HCT116 (cell line): ENCODE results near the gene RPL27. TPM values are rescaled to one million over a fixed set of nuclear protein-coding genes. Genes with fewer than 3 reads are reported as not detected.

ENCODE experiments used
- ATAC-seq: fragments of 200-7000 bp; cut with Tn5 transposase; 2 replicates; pipeline ENCODE4 v1.9.1; 2020; ENCODE audit warnings: mild to moderate bottlenecking, moderate library complexity
- BruUV-seq: library from RNA; stranded (reverse); fragments of 400-500 nt; replicated peaks from 2 replicates; lab custom pipeline; 2021; lab: Mats Ljungman, UMichigan
- CTCF ChIA-PET: fragments of 300-600 bp; sonication (Branson Sonifier 250); formaldehyde crosslinking; loops from one replicate; lab custom pipeline; 2021; ENCODE audit warnings: antibody characterized with exemption; lab: Charles Lee
- POLR2A ChIA-PET: fragments of 300-600, 350-600 bp; sonication (Branson Sonifier 250); formaldehyde crosslinking; loops from one replicate; lab custom pipeline; 2021; ENCODE audit warnings: antibody characterized with exemption; lab: Charles Lee
- RAD21 ChIA-PET, 2 experiments: fragments of 300-600 bp; sonication (Branson Sonifier 250); formaldehyde crosslinking; loops; one replicate each; lab custom pipeline; 2023; ENCODE audit warnings: low total read pairs in 2 of 2; ENCODE audit not compliant: uncharacterized antibody in 2 of 2, unreplicated experiment in 2 of 2, low non-redundant PET in 1 of 2; lab: Charles Lee
- DNase-seq: peaks from one replicate; pipeline ENCODE4 v3.0.0-alpha.2; 2010; ENCODE audit warnings: low read depth, low spot score
- H2AFZ ChIP-seq: fragments of 200-600 bp; shearing (Covaris generic), sonication (generic); 2 replicates; pipeline ENCODE4 v1.6.1; 2017; ENCODE audit warnings: low read depth, mixed run types, mixed read lengths, antibody characterized with exemption, low read length; ENCODE audit not compliant: poor library complexity, severe bottlenecking
- H3K27ac ChIP-seq: 2 replicates; pipeline ENCODE4 v1.5.1; 2012; ENCODE audit warnings: low read depth, low read length
- H3K27me3 ChIP-seq: fragments of 200-600 bp; sonication (generic); 2 replicates; pipeline ENCODE4 v1.6.1; 2016; ENCODE audit warnings: mixed run types, low read length, mixed read lengths; ENCODE audit not compliant: insufficient read depth
- H3K36me3 ChIP-seq, 2 experiments: fragments of 200-500 bp in 1 of 2; fragments of 200-600 bp in 1 of 2; sonication (Bioruptor generic) in 1 of 2; sonication (generic) in 1 of 2; 2 replicates each; pipeline versions ENCODE4 v1.5.1 to v1.6.1; 2014 to 2016; ENCODE audit warnings: low read length in 2 of 2, inconsistent platforms in 1 of 2, mixed read lengths in 1 of 2, mixed run types in 1 of 2; ENCODE audit not compliant: insufficient read depth in 2 of 2, control insufficient read depth in 1 of 2
- H3K4me1 ChIP-seq, 2 experiments: fragments of 200-600 bp in 1 of 2; sonication (generic) in 1 of 2; 2 replicates each; pipeline versions ENCODE4 v1.5.1 to v1.6.1; 2012 to 2017; ENCODE audit warnings: low read length in 2 of 2, inconsistent platforms in 1 of 2, mild to moderate bottlenecking in 1 of 2, mixed read lengths in 1 of 2, mixed run types in 1 of 2, moderate library complexity in 1 of 2; ENCODE audit not compliant: insufficient read depth in 2 of 2, control insufficient read depth in 1 of 2
- H3K4me2 ChIP-seq: fragments of 200-600 bp; sonication (generic); 2 replicates; pipeline ENCODE4 v1.6.1; 2017; ENCODE audit warnings: mixed run types, low read length, mixed read lengths
- H3K4me3 ChIP-seq, 2 experiments: fragments of 200-600 bp in 1 of 2; sonication (generic) in 1 of 2; replicated peaks in 1 of 2; 2 replicates each; pipeline ENCODE4 v1.5.1; 2011 to 2016; ENCODE audit warnings: low read length in 2 of 2, control low read depth in 1 of 2, low read depth in 1 of 2, mild to moderate bottlenecking in 1 of 2, mixed read lengths in 1 of 2, mixed run types in 1 of 2
- H3K79me2 ChIP-seq: fragments of 200-600 bp; sonication (generic); 2 replicates; pipeline ENCODE4 v1.6.1; 2017; ENCODE audit warnings: mild to moderate bottlenecking, mixed run types, low read length, moderate library complexity, mixed read lengths; ENCODE audit not compliant: insufficient read depth
- H3K9ac ChIP-seq: fragments of 200-600 bp; sonication (generic); 2 replicates; pipeline ENCODE4 v1.6.1; 2016; ENCODE audit warnings: low read length, mixed read lengths
- H3K9me2 ChIP-seq: fragments of 200-600 bp; sonication (generic), shearing (Covaris generic); 2 replicates; pipeline ENCODE4 v1.6.1; 2017; ENCODE audit warnings: mixed run types, mild to moderate bottlenecking, moderate library complexity; ENCODE audit not compliant: insufficient read depth
- H3K9me3 ChIP-seq, 2 experiments: fragments of 200-500 bp in 1 of 2; fragments of 200-600 bp in 1 of 2; sonication (Bioruptor generic) in 1 of 2; sonication (generic) in 1 of 2; 2 replicates each; pipeline ENCODE4 v1.6.1; 2014 to 2017; ENCODE audit warnings: low read length in 2 of 2, mixed read lengths in 2 of 2, inconsistent platforms in 1 of 2, low read depth in 1 of 2, mild to moderate bottlenecking in 1 of 2, mixed run types in 1 of 2, moderate library complexity in 1 of 2; ENCODE audit not compliant: control insufficient read depth in 1 of 2, insufficient read depth in 1 of 2
- H4K20me1 ChIP-seq: fragments of 200-600 bp; sonication (generic), shearing (Covaris generic); 2 replicates; pipeline ENCODE4 v1.6.1; 2017; ENCODE audit warnings: mixed run types, mild to moderate bottlenecking, moderate library complexity; ENCODE audit not compliant: insufficient read depth
- ELF1 ChIP-seq: IDR thresholded peaks from 2 replicates; pipeline ENCODE4 v1.6.1; 2012; ENCODE audit warnings: low read depth, borderline replicate concordance
- MAX ChIP-seq: IDR thresholded peaks from 2 replicates; pipeline ENCODE4 v1.6.1; 2012
- POLR2A ChIP-seq: IDR thresholded peaks from 2 replicates; pipeline ENCODE4 v1.7.0; 2011; ENCODE audit warnings: borderline replicate concordance; ENCODE audit not compliant: insufficient read depth, insufficient read length; ENCODE audit errors: extremely low read depth
- POLR2AphosphoS5 ChIP-seq: IDR thresholded peaks from 2 replicates; pipeline ENCODE4 v1.6.1; 2011; ENCODE audit warnings: mild to moderate bottlenecking, low read depth, low read length, moderate library complexity
- SIN3A ChIP-seq: IDR thresholded peaks from 2 replicates; pipeline ENCODE4 v1.6.1; 2012; ENCODE audit warnings: low read depth
- SP1 ChIP-seq: IDR thresholded peaks from 2 replicates; pipeline ENCODE4 v1.6.1; 2012; ENCODE audit warnings: low read depth
- YY1 ChIP-seq: IDR thresholded peaks from 2 replicates; pipeline ENCODE4 v1.6.1; 2011; ENCODE audit warnings: low read length, low read depth, moderate library complexity, mild to moderate bottlenecking; ENCODE audit not compliant: insufficient replicate concordance; ENCODE audit errors: extremely low read depth
- ZFX ChIP-seq: fragments of 450-650 bp; IDR thresholded peaks from 2 replicates; pipeline ENCODE4 v1.6.1; 2017
- ZNF274 ChIP-seq: fragments of 200-500 bp; sonication (Bioruptor generic); IDR thresholded peaks from 2 replicates; pipeline ENCODE4 v1.6.1; 2014; ENCODE audit warnings: mild to moderate bottlenecking, low read depth, low read length, inconsistent platforms
- intact Hi-C: fragments of 100-400 bp; cut with micrococcal nuclease; formaldehyde crosslinking; loops from 2 replicates; pipeline ENCODE4 v1.10.0; 2022
- total RNA-seq: library from RNA; stranded (reverse); gene quantifications from one replicate; pipeline ENCODE4 v1.2.1, GENCODE V29; 2021; ENCODE audit not compliant: unreplicated experiment

RPL27 gene
- total RNA-seq, 1 experiment from 2014 or later, result 1,295 TPM

GRCh38 chr17:42964161-42964932 is 33.9 kb upstream of the RPL27 start, which contains the start of gene AARSD1:
Gene AARSD1, minus strand, starts transcription at chr17:42964454. Its CDS starts 14 bp downstream, at chr17:42964440.
- no peaks in the 10 kb centered on the region for H4K20me1 ChIP-seq
- peaks cover 8 to 23% of the 10 kb centered on the region in 2 experiments; a peak in 3 of 4 replicates for H3K4me1 ChIP-seq
- H3K9ac ChIP-seq, result peak within 1 kb of the TSS; percentile 96
- H3K4me2 ChIP-seq, result peak within 1 kb of the TSS; percentile 85
- ChIA-PET CTCF (interaction anchor here (0.7 to 1.7 kb wide), 3 partner anchors 16 to 139 kb away, joined by 4 to 8 read pairs (median 7); partner anchors contain the start of genes RPL27 and RUNDC1), POLR2A (interaction anchor here (0.6 to 1.4 kb wide), 6 partner anchors 27 to 288 kb away, joined by 3 to 15 read pairs (median 3); partner anchors contain the start of genes IFI35, RPL27 and VAT1), RAD21 (interaction anchor here (0.7 to 1.0 kb wide), 2 partner anchors 34 to 250 kb away, joined by 3 to 5 read pairs; partner anchors contain the start of gene RPL27 (in 1 of the 2))
- H3K4me3 ChIP-seq, result peak within 1 kb of the TSS; percentile 89 to 98
- peaks cover 37% of the 10 kb centered on the region for H3K79me2 ChIP-seq
- H2AFZ ChIP-seq, result no peak within 1 kb of the TSS
- H3K9me2 ChIP-seq, result no peaks in the 10 kb centered on the region
- peaks cover 12 to 30% of the 10 kb centered on the region in 2 experiments for H3K36me3 ChIP-seq
- ATAC-seq (peak; percentile 90), DNase-seq (peak; percentile 93)
- TSS peak; percentile 93 for BruUV-seq
- peak; percentile 90 for TF ChIP-seq POLR2AphosphoS5
- TF ChIP-seq ZFX, result no peak; the same call in 1 of the 2 replicates
- TF ChIP-seq SIN3A, result peak; percentile 92
- TF ChIP-seq POLR2A, result peak; percentile 76
- peak; percentile 97 for TF ChIP-seq MAX
- peak; percentile 93 for TF ChIP-seq YY1
- TF ChIP-seq ZNF274, result no peak
- no peak for TF ChIP-seq ELF1
- peak; percentile 57; the same call in 1 of the 2 replicates for TF ChIP-seq SP1
- intact Hi-C loops, result no loop called here
- H3K9me3 ChIP-seq, result no peaks in the 10 kb centered on the region
- no peaks in the 10 kb centered on the region for H3K27me3 ChIP-seq
- peak within 1 kb of the TSS; percentile 80 for H3K27ac ChIP-seq
